C4-2B (cell line): ENCODE results near the gene PHYKPL.

Experiments used
- CTCF ChIP-seq: fragments of 450-650 bp; conservative IDR thresholded peaks from 2 replicates; pipeline ENCODE4 v1.5.1; 2017; ENCODE audit warnings: mild to moderate bottlenecking
- ZFX ChIP-seq: fragments of 450-650 bp; IDR thresholded peaks from 2 replicates; pipeline ENCODE4 v1.6.1; 2017

GRCh38 chr5:178191661-178192060 lies 40.9 kb downstream of the PHYKPL start:
- TF ChIP-seq CTCF = no peak
- no peak for TF ChIP-seq ZFX
